Large intestine (tissue), 3 donors: ENCODE measurements around the gene KAT7. TPM values are rescaled to one million over a fixed set of nuclear protein-coding genes. Genes with fewer than 3 reads are reported as not detected.

Source experiments
- DNase-seq, 2 donors: peaks; one replicate each; pipeline versions ENCODE4 v3.0.0 to v3.0.0-alpha.2; 2013
- H3K27ac ChIP-seq: one replicate; pipeline ENCODE4 v1.5.1; 2013; ENCODE audit warnings: low read length
- H3K27me3 ChIP-seq: 2 replicates; pipeline ENCODE4 v1.6.1; 2013; ENCODE audit warnings: low read length; ENCODE audit not compliant: control insufficient read depth, insufficient read depth
- H3K36me3 ChIP-seq: 2 replicates; pipeline ENCODE4 v1.6.1; 2013; ENCODE audit warnings: low read length; ENCODE audit not compliant: control insufficient read depth, insufficient read depth
- H3K4me1 ChIP-seq: one replicate; pipeline ENCODE4 v1.6.1; 2013; ENCODE audit warnings: low read length; ENCODE audit not compliant: control insufficient read depth, insufficient read depth
- H3K4me3 ChIP-seq: one replicate; pipeline ENCODE4 v1.5.1; 2013; ENCODE audit warnings: low read length
- H3K9me3 ChIP-seq: one replicate; pipeline ENCODE4 v1.6.1; 2013; ENCODE audit warnings: mild to moderate bottlenecking, low read depth, low read length, moderate library complexity; ENCODE audit not compliant: control insufficient read depth
- WGBS: methylation state at CpG from one replicate; pipeline ENCODE4 v1.1.5; 2013; ENCODE audit warnings: low lambda C conversion rate; ENCODE audit not compliant: insufficient coverage; 5-methylcytosine and 5-hydroxymethylcytosine counted together
- polyA plus RNA-seq: library from polyadenylated mRNA; unstranded; fragments of 120-200 nt; gene quantifications from one replicate; pipeline ENCODE4 v1.2.1, GENCODE V29; 2013

The KAT7 gene
- polyA plus RNA-seq, 1 donor, result 31.6 TPM

DNA sequence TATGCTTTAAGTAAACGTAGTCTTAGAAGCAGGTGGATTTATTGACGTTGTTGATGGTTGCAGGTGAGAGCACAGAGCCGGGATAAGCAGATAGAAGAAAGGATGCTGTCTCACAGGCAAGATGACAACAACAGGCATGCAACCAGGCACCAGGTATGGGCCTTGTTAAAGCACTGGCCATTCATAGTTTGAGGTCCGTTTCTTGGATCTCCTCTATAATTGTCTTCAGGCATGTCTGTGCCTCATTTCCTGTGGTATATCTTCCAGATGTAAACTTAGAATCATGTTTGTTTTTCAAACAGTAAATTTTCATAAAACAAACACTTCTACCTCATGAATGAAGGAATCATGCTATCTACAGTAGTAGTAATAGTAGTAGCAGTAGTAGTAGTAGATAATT, 20.6 kb downstream of the KAT7 start:
- 59% methylated on average over 3 of the region's 4 CpGs for WGBS
- H3K27ac ChIP-seq, result no peak overlapping the region
- no peaks in the 10 kb centered on the region for H3K4me1 ChIP-seq
- no peak for DNase-seq
- peaks cover 64% of the 10 kb centered on the region for H3K36me3 ChIP-seq
- H3K9me3 ChIP-seq, result no peaks in the 10 kb centered on the region
- H3K4me3 ChIP-seq, result no peak overlapping the region
- no peaks in the 10 kb centered on the region for H3K27me3 ChIP-seq

GRCh38 chr17:49814781-49815529, 26.5 kb downstream of the KAT7 start:
- peaks cover 70% of the 10 kb centered on the region for H3K36me3 ChIP-seq
- 90% methylated on average over 2 of the region's 4 CpGs for WGBS
- H3K27me3 ChIP-seq, result no peaks in the 10 kb centered on the region
- no peak overlapping the region for H3K4me3 ChIP-seq
- no peak overlapping the region for H3K27ac ChIP-seq
- H3K4me1 ChIP-seq, result no peaks in the 10 kb centered on the region
- H3K9me3 ChIP-seq, result no peaks in the 10 kb centered on the region
- no peak for DNase-seq

GRCh38 chr17:49815761-49816281, 27.3 kb downstream of the KAT7 start:
- no CpG with 5 or more reads among the region's 9 CpGs for WGBS
- H3K4me3 ChIP-seq, result no peak overlapping the region

GRCh38 chr17:49817993-49818392, 29.5 kb downstream of the KAT7 start:
- Histone ChIP-seq H3K4me3 (no peak overlapping the region), H3K27me3 (no peaks in the 10 kb centered on the region), H3K9me3 (no peaks in the 10 kb centered on the region), H3K4me1 (no peaks in the 10 kb centered on the region), H3K36me3 (peaks cover 80% of the 10 kb centered on the region), H3K27ac (no peak overlapping the region)
- no peak for DNase-seq
- no CpG with 5 or more reads among the region's 4 CpGs for WGBS

More at GRCh38 chr17:49815761-49816281, 27.3 kb downstream of the KAT7 start:
- no peak overlapping the region for H3K27ac ChIP-seq
- no peaks in the 10 kb centered on the region for H3K27me3 ChIP-seq
- H3K9me3 ChIP-seq, result no peaks in the 10 kb centered on the region
- no peak for DNase-seq
- H3K36me3 ChIP-seq, result peaks cover 68% of the 10 kb centered on the region
- no peaks in the 10 kb centered on the region for H3K4me1 ChIP-seq

- no peak overlapping the region for H3K4me3 ChIP-seq
- no peak overlapping the region for H3K27ac ChIP-seq
- no peaks in the 10 kb centered on the region for H3K4me1 ChIP-seq
- 100% methylated on average over 2 of the region's 5 CpGs for WGBS
- H3K36me3 ChIP-seq, result peaks cover 81% of the 10 kb centered on the region
- DNase-seq, result no peak
- no peaks in the 10 kb centered on the region for H3K27me3 ChIP-seq
- H3K9me3 ChIP-seq, result no peaks in the 10 kb centered on the region
Measured at GRCh38 chr17:49819138-49819537, 30.7 kb downstream of the KAT7 start.

- 100% methylated on average over 1 of the region's 2 CpGs for WGBS
- no peak for DNase-seq
- peaks cover 84% of the 10 kb centered on the region for H3K36me3 ChIP-seq
- no peak overlapping the region for H3K4me3 ChIP-seq
- H3K27ac ChIP-seq, result no peak overlapping the region
- H3K9me3 ChIP-seq, result no peaks in the 10 kb centered on the region
- H3K4me1 ChIP-seq, result no peaks in the 10 kb centered on the region
- no peaks in the 10 kb centered on the region for H3K27me3 ChIP-seq
Measured at GRCh38 chr17:49819651-49820050, 31.2 kb downstream of the KAT7 start.

DNA sequence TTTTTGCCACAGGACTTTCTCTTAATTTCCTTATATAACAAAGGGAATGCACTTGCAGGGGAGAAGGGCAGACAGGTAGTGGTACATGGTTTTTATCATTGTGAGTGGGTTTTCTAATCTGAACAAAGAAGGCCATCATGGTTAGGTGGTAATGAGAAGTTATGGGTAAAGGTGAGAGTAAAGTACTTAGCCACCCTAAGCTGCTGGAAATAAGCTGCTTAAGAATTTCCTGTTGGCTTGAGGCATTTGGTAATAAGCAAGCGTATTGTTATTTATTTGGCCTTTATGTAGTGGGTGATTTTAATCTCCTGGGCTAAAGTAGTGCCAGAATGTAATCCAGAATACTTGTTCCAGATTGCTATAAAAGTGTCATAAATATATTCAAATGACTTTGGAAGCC, 32.3 kb downstream of the KAT7 start:
- no peaks in the 10 kb centered on the region for H3K4me1 ChIP-seq
- H3K4me3 ChIP-seq, result no peak overlapping the region
- no peaks in the 10 kb centered on the region for H3K9me3 ChIP-seq
- no peak overlapping the region for H3K27ac ChIP-seq
- DNase-seq, result no peak
- H3K27me3 ChIP-seq, result no peaks in the 10 kb centered on the region
- 80% methylated on average over 1 of the region's 1 CpG for WGBS
- peaks cover 84% of the 10 kb centered on the region for H3K36me3 ChIP-seq

DNA sequence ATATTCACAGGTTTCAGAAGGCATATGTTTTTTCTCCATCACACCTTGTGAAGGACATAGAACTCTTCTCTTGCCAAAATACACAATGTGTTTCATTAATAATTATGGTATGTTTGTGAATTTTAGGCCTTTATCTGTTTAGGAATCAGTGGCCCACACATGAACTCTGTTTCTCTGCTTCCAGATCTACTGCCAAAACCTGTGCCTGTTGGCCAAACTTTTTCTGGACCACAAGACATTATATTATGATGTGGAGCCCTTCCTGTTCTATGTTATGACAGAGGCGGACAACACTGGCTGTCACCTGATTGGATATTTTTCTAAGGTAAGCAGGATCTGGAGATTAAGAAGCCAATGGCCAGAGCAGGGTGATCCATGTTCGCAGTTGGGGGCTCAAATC, 33.0 kb downstream of the KAT7 start:
- no peak overlapping the region for H3K27ac ChIP-seq
- H3K36me3 ChIP-seq, result peaks cover 84% of the 10 kb centered on the region
- H3K9me3 ChIP-seq, result no peaks in the 10 kb centered on the region
- WGBS, result 100% methylated on average over 1 of the region's 2 CpGs
- no peaks in the 10 kb centered on the region for H3K4me1 ChIP-seq
- no peak for DNase-seq
- no peak overlapping the region for H3K4me3 ChIP-seq
- no peaks in the 10 kb centered on the region for H3K27me3 ChIP-seq

GRCh38 chr17:49821916-49822315, 33.4 kb downstream of the KAT7 start:
- H3K9me3 ChIP-seq, result no peaks in the 10 kb centered on the region
- H3K4me1 ChIP-seq, result no peaks in the 10 kb centered on the region
- WGBS, result 80% methylated on average over 1 of the region's 1 CpG
- no peak overlapping the region for H3K4me3 ChIP-seq
- H3K27ac ChIP-seq, result no peak overlapping the region
- DNase-seq, result no peak
- H3K36me3 ChIP-seq, result peaks cover 84% of the 10 kb centered on the region
- H3K27me3 ChIP-seq, result no peaks in the 10 kb centered on the region

DNA sequence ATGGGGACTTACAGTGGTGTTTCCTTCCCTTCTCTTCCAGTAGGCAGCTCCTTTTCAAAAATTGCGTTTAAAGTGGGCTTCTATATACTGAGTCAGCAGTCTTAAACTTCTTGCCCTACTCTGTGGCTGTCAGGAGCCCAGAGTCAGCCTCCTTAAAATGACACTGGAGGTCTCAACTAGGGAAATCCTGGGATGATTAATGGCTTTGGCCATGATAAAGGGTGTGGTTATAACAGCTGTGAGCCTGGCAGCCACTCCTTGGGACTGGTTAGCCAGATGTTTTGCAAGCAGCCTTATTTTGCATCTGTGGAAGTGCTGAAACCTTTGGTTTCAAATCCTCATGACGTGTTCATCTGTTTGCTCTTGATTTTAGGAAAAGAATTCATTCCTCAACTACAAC, 34.3 kb downstream of the KAT7 start:
- Histone ChIP-seq H3K36me3 (peaks cover 85% of the 10 kb centered on the region), H3K27ac (no peak overlapping the region), H3K9me3 (no peaks in the 10 kb centered on the region), H3K4me3 (no peak overlapping the region), H3K27me3 (no peaks in the 10 kb centered on the region), H3K4me1 (no peaks in the 10 kb centered on the region)
- no CpG with 5 or more reads among the region's 2 CpGs for WGBS
- DNase-seq, result no peak

DNA sequence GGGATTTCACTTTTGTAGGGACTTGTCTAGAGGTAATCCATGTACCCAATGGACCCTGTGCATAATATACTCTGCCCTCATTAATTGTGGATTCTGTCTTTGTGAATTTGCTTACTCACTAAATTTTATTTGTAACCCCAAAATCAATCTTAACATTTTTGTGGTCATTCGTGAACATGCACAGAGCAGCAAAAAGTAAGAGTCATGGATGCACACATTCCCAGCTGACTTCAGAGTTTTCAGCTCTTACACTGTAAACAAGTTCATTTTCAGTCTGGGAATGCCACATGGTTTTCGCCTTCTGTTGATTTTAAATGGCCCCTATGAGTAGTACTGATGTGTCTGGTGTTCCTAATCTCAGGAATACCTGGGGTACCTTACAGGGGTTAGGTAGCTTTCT, 35.1 kb downstream of the KAT7 start:
- no peaks in the 10 kb centered on the region for H3K27me3 ChIP-seq
- WGBS, result no CpG with 5 or more reads among the region's 2 CpGs
- no peak overlapping the region for H3K27ac ChIP-seq
- no peak overlapping the region for H3K4me3 ChIP-seq
- no peaks in the 10 kb centered on the region for H3K9me3 ChIP-seq
- peaks cover 84% of the 10 kb centered on the region for H3K36me3 ChIP-seq
- DNase-seq, result no peak
- H3K4me1 ChIP-seq, result no peaks in the 10 kb centered on the region
